Dedifferentiated amniotic fluid mesenchymal stem cell (primary cell): ENCODE results near the gene PANX2.
"Not testable (repeated sequence)": the region's sequence is repeated elsewhere in the genome, so short reads cannot be mapped to it uniquely, and the experiment has no call there.

Experiments
- DNase-seq: peaks from one replicate; pipeline ENCODE4 v3.0.0-alpha.2; 2016; ENCODE audit errors: extremely low spot score

Gene PANX2

DNA sequence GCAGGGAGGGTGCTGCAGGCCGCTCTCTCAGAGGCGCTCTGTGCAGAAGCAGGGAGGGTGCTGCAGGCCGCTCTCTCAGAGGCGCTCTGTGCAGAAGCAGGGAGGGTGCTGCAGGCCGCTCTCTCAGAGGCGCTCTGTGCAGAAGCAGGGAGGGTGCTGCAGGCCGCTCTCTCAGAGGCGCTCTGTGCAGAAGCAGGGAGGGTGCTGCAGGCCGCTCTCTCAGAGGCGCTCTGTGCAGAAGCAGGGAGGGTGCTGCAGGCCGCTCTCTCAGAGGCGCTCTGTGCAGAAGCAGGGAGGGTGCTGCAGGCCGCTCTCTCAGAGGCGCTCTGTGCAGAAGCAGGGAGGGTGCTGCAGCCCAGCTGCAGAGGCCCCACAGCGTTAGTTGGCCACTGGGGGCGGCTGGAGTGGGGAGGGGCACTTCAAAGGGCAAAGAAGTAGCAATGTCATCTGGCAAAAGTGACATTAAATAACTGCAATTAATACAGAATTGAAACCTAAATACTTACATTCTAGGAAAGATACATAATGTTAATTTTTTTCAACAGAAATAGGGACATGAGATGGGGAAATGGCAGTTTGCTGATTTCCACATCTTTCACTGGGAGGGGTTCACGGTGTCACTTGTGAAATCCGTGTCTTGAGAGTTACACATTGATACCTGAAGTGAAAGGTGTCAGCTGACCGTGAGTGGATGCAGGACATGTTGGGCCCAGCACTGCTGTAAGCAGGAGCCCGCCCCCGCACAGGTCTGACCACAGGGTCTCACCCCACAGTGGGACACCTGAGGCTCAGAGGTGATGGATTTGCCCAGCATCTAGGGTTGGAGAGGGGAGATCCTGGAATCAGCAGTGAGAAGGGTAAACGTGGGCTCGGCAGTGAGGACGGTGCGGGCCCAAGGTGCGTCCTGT lies 23.0 kb upstream of the PANX2 start:
- DNase-seq: not testable (repeated sequence)

DNA sequence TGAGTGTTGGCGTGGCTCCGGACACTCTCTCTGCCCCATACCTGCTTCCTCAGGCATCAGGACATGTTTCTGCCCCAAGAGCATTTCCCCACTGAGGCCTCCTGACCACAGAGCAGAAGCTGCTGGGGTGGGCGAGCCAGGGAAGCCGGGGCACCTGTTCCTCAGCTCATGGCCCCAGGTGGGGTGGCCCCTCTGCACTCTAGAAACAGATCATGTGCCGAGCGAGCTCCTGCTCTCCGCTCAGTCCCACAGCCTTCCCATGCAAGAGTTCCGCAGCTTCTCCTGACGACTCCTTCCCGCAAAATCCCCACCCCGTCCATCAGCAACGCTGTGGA lies 22.4 kb upstream of the PANX2 start:
- no peak for DNase-seq

DNA sequence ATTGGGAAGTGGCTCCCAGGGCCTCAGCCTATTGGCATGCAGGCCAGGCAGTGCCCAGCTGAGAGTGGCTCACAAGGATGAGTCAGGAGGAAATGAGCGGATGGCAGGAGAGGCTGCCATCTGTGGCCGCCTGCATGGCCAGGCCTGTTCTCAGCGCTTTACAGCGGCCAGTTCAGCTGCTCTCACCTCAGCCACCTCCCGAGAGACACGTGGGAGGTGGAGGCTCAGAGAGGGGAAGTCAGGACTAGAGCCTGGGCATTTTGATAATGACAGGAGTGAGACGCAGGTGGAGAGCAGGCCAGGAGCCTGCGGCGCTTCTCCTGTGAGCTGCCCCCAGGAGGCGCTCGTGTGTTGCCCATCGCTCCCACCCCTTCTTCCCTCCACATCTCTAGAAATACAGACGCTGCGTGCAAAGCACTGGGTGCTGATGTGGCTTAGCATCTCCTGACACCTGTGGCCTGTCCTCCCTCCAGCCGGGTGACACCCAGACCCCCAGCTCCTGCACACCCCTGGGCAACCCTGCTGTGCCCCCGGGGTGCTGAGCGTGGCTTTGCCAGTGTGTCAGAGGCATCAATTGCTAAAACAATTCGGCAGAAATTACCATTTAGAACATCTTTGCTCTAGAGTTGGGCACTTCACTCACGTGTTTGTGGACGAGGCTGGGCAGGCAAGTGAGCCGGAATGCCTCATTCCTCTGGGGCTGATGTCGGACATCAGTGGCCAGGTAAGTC lies 21.4 kb upstream of the PANX2 start:
- no peak for DNase-seq

- no peak for DNase-seq
These were observed 20.1 kb upstream of the PANX2 start for GRCh38 chr22:50150161-50151129.

- DNase-seq: no peak
These were observed 18.7 kb upstream of the PANX2 start for GRCh38 chr22:50151571-50152537.

- no peak for DNase-seq
These were observed 17.3 kb upstream of the PANX2 start for GRCh38 chr22:50153056-50153755.

GRCh38 chr22:50153756-50154140 lies 16.8 kb upstream of the PANX2 start:
- no peak for DNase-seq

DNA sequence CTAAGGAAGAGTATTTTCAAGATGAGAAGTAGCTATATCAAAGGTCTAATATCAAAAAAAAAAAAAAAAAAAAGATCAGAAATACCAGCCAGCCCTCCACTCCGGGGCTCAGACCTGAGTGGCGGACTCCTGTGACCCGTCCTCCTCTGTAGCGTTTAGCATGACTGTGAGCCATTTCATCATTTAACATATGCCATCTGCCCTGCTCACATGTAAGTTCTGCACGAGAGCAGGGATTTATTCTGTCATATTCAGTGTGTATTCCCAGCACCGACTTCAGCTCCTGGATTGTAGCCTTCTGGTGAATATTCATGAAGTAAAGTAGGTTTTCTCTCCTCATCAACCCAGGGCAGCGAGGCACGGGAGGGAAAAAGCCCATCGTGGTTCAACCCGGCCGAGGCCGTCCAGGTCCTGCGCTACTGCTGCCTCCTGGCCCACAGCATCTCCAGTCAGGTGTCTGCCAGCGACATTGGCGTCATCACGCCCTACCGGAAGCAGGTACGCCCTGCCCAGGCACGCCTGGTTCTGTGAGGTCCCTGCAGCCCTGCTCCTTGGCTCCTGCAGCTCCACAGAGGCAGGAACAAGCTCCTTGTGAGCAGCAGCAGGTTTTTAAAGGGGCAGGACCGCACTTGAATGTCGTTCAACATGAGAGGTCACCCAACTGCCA lies 12.7 kb upstream of the PANX2 start:
- DNase-seq: no peak

GRCh38 chr22:50160947-50161346 lies 9.6 kb upstream of the PANX2 start:
- no peak for DNase-seq

GRCh38 chr22:50161508-50162390 lies 8.8 kb upstream of the PANX2 start:
- DNase-seq: no peak

DNA sequence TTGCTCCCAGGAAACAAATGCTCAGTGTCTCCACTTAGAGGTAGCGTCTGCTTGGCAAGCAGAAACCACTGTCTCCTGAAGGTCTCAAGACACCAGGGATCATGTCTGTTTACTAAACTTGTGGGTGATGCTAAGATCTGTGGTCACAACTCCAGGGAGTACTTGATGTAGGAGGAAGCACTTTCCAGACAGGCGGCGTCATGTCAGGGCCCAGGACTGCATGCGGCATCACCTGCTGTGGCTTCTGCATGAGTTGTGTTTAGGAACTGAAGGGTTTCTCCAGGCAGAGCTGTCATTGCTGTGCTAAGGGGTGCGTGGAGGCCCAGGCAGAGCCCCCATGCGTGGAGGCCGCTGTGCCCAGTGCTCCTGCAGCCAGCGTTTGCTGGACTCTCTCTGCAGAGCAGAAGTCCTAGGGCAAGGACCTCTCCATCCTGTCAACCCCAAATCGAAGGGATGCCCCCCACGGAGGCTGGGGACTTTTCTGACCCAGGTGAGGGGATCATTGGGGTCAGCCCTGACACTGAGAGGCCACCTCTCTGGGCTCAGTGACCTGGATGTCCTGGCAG lies 8.1 kb upstream of the PANX2 start:
- DNase-seq: no peak

- DNase-seq: no peak
These were observed 5.0 kb upstream of the PANX2 start for GRCh38 chr22:50165436-50166123.

GRCh38 chr22:50167689-50168489 lies 2.6 kb upstream of the PANX2 start:
- DNase-seq: no peak

GRCh38 chr22:50168490-50169180 lies 1.9 kb upstream of the PANX2 start:
- DNase-seq: not testable (repeated sequence)

DNA sequence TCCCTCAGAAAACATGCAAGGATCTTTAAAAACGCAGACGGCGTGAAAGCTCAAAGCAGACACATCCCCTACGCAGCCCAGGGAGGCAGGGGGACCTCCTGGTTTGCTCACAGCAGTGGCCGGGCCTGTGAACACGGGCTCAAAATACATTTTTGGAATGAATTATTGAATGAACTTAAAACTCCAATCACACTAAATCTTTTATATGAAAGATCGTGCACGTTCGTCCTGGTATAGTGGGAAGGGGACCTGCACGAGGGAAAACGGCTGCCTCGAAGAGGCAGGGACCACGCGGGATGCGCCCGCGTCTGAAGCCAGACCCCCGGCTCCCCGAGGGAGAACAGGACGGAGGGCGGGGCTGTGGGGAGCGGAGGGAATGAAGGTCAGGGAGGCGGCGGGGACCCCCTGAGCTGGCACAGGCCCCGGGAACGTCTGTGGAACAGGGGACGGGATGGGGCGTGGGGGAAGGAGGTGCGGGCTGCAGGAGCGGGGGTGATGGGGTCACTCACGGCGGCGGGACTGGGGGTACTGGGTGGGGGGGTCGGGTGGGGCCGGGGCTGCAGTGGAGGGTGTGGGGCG lies 1.3 kb upstream of the PANX2 start:
- no peak for DNase-seq
